Retinal pigment epithelial cell (primary cell): Measurements from ENCODE around the gene DYRK1B.
"Not testable (repeated sequence)": the region's sequence is repeated elsewhere in the genome, so short reads cannot be mapped to it uniquely, and the experiment has no call there.

Experiments
- DNase-seq: peaks from one replicate; pipeline ENCODE4 v3.0.0-alpha.2; 2010; ENCODE audit warnings: low read depth
- H3K4me3 ChIP-seq: 2 replicates; pipeline ENCODE4 v1.5.1; 2011; ENCODE audit warnings: mild to moderate bottlenecking, low read length, control low read depth, moderate library complexity
- TF ChIP-seq, protein P1 (sequence below): conservative IDR thresholded peaks from 2 replicates; pipeline ENCODE4 v1.5.1; 2011; ENCODE audit warnings: low read depth, low read length, control low read depth, inconsistent platforms

DYRK1B gene

GRCh38 chr19:39809368-39809767 lies 24.6 kb downstream of the DYRK1B start:
- TF ChIP-seq, protein P1, sequence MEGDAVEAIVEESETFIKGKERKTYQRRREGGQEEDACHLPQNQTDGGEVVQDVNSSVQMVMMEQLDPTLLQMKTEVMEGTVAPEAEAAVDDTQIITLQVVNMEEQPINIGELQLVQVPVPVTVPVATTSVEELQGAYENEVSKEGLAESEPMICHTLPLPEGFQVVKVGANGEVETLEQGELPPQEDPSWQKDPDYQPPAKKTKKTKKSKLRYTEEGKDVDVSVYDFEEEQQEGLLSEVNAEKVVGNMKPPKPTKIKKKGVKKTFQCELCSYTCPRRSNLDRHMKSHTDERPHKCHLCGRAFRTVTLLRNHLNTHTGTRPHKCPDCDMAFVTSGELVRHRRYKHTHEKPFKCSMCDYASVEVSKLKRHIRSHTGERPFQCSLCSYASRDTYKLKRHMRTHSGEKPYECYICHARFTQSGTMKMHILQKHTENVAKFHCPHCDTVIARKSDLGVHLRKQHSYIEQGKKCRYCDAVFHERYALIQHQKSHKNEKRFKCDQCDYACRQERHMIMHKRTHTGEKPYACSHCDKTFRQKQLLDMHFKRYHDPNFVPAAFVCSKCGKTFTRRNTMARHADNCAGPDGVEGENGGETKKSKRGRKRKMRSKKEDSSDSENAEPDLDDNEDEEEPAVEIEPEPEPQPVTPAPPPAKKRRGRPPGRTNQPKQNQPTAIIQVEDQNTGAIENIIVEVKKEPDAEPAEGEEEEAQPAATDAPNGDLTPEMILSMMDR: no peak

DNA sequence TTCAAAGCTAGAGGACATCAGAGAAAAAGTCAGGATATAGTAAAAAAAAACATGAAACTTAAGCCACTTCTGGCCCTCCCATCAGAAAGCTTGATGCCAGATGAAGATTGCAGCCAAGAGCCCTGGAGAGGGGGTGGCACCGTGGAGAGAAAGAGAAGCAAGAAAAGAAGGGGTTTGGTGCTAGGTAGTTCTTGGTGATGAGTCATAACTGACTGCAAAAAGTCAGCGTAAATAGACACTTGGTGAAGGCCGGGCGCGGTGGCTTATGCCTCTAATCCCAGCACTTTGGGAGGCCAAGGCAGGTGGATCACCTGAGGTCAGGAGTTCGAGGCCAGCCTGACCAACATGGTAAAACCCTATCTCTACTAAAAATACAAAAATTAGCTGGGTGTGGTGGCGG lies 25.3 kb downstream of the DYRK1B start:
- H3K4me3 ChIP-seq, DNase-seq: not testable (repeated sequence)

More at GRCh38 chr19:39809368-39809767, 24.6 kb downstream of the DYRK1B start:
- H3K4me3 ChIP-seq: no peak overlapping the region
- no peak for DNase-seq

DNA sequence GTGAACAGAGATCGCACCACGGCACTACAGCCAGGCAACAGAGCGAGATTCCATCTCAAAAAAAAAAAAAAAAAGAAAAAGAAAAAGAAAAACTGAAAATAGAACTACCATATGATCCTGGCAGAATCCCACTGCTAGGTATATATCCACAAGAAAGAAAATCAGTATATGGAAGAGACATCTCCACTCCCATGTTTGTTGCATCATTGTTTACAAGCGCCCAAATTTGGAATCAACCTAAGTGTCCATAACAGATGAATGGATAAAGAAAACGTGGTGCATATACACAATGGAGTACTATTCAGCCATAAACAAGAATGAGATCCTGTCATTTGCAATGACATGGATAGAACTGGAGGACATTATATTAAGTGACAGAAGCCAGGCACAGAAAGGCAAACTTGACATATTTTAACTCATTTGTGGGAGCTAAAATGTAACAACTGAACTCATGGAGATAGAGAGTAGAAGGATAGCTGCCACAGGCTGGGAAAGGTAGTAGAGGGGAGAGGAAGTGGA lies 26.1 kb downstream of the DYRK1B start:
- DNase-seq: no peak
- TF ChIP-seq, protein P1: no peak
- H3K4me3 ChIP-seq: no peak overlapping the region

DNA sequence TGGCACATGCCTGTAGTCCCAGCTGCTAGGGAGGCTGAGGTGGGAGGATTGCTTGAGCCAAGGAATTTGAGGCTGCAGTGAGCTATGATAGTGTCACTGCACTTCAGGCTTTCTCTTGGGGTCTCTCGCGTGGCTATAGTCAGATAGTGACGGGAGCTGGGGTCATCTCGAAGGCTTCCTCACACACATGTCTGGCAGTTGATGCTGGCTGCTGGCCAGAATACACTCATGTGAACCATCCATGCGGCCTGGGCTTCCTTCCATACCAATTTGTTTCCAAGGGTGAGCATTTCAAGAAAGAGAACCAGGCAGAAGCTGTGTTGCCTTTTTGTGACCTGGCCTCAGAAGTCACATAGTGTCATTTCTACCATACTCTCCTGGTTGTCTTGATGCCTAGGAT lies 28.9 kb downstream of the DYRK1B start:
- TF ChIP-seq, protein P1: no peak

DNA sequence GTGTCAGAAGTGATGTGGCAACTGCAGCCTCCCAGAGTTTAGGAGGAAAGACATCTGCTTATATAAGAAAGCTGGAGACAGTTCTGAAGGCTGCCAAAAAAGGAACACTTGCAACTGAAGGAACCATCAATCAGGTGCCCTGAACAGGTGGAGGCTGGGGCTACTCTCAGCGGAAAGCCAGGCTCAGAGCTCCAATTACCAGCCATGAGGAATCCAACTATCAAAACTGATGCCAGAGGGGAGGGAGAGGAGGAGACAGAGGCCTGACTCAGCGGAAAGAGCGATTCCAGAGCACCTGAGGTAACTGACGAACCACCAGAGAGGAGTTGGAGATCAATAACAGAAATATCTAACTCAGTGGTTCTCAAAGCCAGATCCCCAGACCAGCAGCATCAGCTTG lies 31.0 kb downstream of the DYRK1B start:
- TF ChIP-seq, protein P1: no peak
- H3K4me3 ChIP-seq: no peak overlapping the region
- DNase-seq: no peak

More for the DNA sequence above, 28.9 kb downstream of the DYRK1B start:
- no peak overlapping the region for H3K4me3 ChIP-seq
- DNase-seq: no peak

- DNase-seq: no peak
- no peak overlapping the region for H3K4me3 ChIP-seq
- TF ChIP-seq, protein P1: no peak
Measured at GRCh38 chr19:39797083-39797482, 36.9 kb downstream of the DYRK1B start.

- H3K4me3 ChIP-seq: no peak overlapping the region
- DNase-seq: no peak
- TF ChIP-seq, protein P1: no peak
Measured at GRCh38 chr19:39796000-39796498, 37.9 kb downstream of the DYRK1B start.
